K562 (cell line): Measurements from ENCODE around the gene UNC79. TPM values are rescaled to one million over a fixed set of nuclear protein-coding genes. Genes with fewer than 3 reads are reported as not detected.

Experiments
- ATAC-seq: fragments of 200-7000 bp; cut with Tn5 transposase; 3 replicates; pipeline ENCODE4 v1.9.1; 2020; ENCODE audit warnings: moderate library complexity
- BruUV-seq: library from RNA; stranded (reverse); fragments of 400-500 nt; replicated peaks from 2 replicates; lab custom pipeline; 2021; lab: Mats Ljungman, UMichigan
- CTCF ChIA-PET: fragments of 300-600 bp; formaldehyde crosslinking; extraction: SDS; loops from one replicate; lab custom pipeline; 2021; ENCODE audit warnings: low intra/inter-chr PET ratio; lab: Yijun Ruan, JAX
- POLR2A ChIA-PET: fragments of 300-600, 350-650 bp; sonication (Branson Sonifier 250); formaldehyde crosslinking; extraction: SDS; loops from one replicate; lab custom pipeline; 2021; ENCODE audit warnings: antibody characterized with exemption, inconsistent platforms; lab: Yijun Ruan, JAX
- DNase-seq, 4 experiments: peaks; one replicate each; pipeline versions ENCODE4 v3.0.0 to v3.0.0-alpha.2; 2011 to 2018; ENCODE audit warnings: low spot score in 3 of 4, mixed read lengths in 3 of 4; ENCODE audit errors: extremely low read depth in 1 of 4
- FAIRE-seq: peaks from 2 replicates; lab custom pipeline; 2011; peaks lifted over from hg19 to GRCh38; lab: Jason Lieb, UNC
- H2AFZ ChIP-seq: 2 replicates; pipeline ENCODE4 v1.6.0; 2011; ENCODE audit warnings: low read depth, low read length, control low read depth, inconsistent platforms
- H3K27ac ChIP-seq: fragments of 200-600 bp; 3 replicates; pipeline ENCODE4 v1.8.0; 2011; ENCODE audit warnings: low read depth, mild to moderate bottlenecking, control low read depth, inconsistent platforms, low read length, moderate library complexity, mixed read lengths; ENCODE audit errors: extremely low read depth
- H3K27me3 ChIP-seq, 2 experiments: fragments of 300-600 bp in 1 of 2; 2 replicates in 1 of 2; 3 replicates in 1 of 2; pipeline versions ENCODE4 v1.6.0 to v1.8.0; 2011; ENCODE audit warnings: inconsistent platforms in 2 of 2, low read length in 2 of 2, mild to moderate bottlenecking in 1 of 2, mixed read lengths in 1 of 2, moderate library complexity in 1 of 2; ENCODE audit not compliant: control insufficient read depth in 2 of 2, insufficient read depth in 2 of 2
- H3K36me3 ChIP-seq: fragments of 300-600 bp; 3 replicates; pipeline ENCODE4 v1.8.0; 2011; ENCODE audit warnings: mild to moderate bottlenecking, low read length, inconsistent platforms; ENCODE audit not compliant: control insufficient read depth, insufficient read depth
- H3K4me1 ChIP-seq, 2 experiments: fragments of 200-600 bp in 1 of 2; replicated peaks in 1 of 2; 2 replicates in 1 of 2; 3 replicates in 1 of 2; pipeline versions ENCODE4 v1.5.1 to v1.8.0; 2011; ENCODE audit warnings: inconsistent platforms in 2 of 2, low read length in 2 of 2, mild to moderate bottlenecking in 1 of 2, mixed read lengths in 1 of 2, moderate library complexity in 1 of 2; ENCODE audit not compliant: control insufficient read depth in 2 of 2, insufficient read depth in 2 of 2
- H3K4me2 ChIP-seq: 2 replicates; pipeline ENCODE4 v1.6.1; 2011; ENCODE audit warnings: low read length, control low read depth, inconsistent platforms, mixed read lengths; ENCODE audit not compliant: insufficient read depth
- H3K4me3 ChIP-seq: fragments of 200-600 bp; sonication (generic), shearing (Covaris generic); 2 replicates; pipeline ENCODE4 v1.5.1; 2016; ENCODE audit warnings: control low read depth, inconsistent platforms
- H3K79me2 ChIP-seq: fragments of 200-600 bp; 3 replicates; pipeline ENCODE4 v1.8.0; 2011; ENCODE audit warnings: low read length, inconsistent platforms; ENCODE audit not compliant: control insufficient read depth, insufficient read depth
- H3K9ac ChIP-seq, 2 experiments: 2 replicates each; pipeline versions ENCODE4 v1.6.0 to v1.6.1; 2011; ENCODE audit warnings: low read depth in 2 of 2, low read length in 2 of 2, control low read depth in 1 of 2, inconsistent platforms in 1 of 2, mild to moderate bottlenecking in 1 of 2, mixed read lengths in 1 of 2; ENCODE audit not compliant: insufficient read depth in 1 of 2
- H3K9me1 ChIP-seq: one replicate; pipeline ENCODE4 v1.6.0; 2011; ENCODE audit warnings: inconsistent platforms, mild to moderate bottlenecking, low read length, moderate library complexity; ENCODE audit not compliant: control insufficient read depth, insufficient read depth
- H3K9me3 ChIP-seq: replicated peaks from 2 replicates; pipeline ENCODE4 v1.5.1; 2011; ENCODE audit warnings: low read depth, low read length, inconsistent platforms; ENCODE audit not compliant: control insufficient read depth, insufficient read depth
- H4K20me1 ChIP-seq: replicated peaks from 2 replicates; pipeline ENCODE4 v1.6.1; 2011; ENCODE audit warnings: low read length, inconsistent platforms, mixed read lengths; ENCODE audit not compliant: control insufficient read depth, insufficient read depth
- ARNT ChIP-seq, 2 experiments: fragments of 450-650 bp; IDR thresholded peaks; 2 replicates each; pipeline ENCODE4 v1.6.1; 2016; ENCODE audit warnings: mild to moderate bottlenecking in 1 of 2
- MYC ChIP-seq, 2 experiments: fragments of 250-450 bp in 1 of 2; sonication (Bioruptor Pico) in 1 of 2; IDR thresholded peaks; 2 replicates each; pipeline versions ENCODE4 v1.5.1 to v1.6.1; 2012 to 2021; ENCODE audit warnings: low read depth in 2 of 2, borderline replicate concordance in 1 of 2, improper control_type of control experiment in 1 of 2, low read length in 1 of 2, mild to moderate bottlenecking in 1 of 2, moderate library complexity in 1 of 2
- NONO ChIP-seq, 2 experiments: fragments of 200-400 bp in 1 of 2; fragments of 450-650 bp in 1 of 2; formaldehyde crosslinking in 1 of 2; IDR thresholded peaks; 2 replicates each; pipeline ENCODE4 v1.6.1; 2017; ENCODE audit warnings: low read depth in 2 of 2, mild to moderate bottlenecking in 2 of 2, moderate library complexity in 2 of 2, low read length in 1 of 2
- SETDB1 ChIP-seq: IDR thresholded peaks from one replicate; pipeline ENCODE4 v1.6.1; 2012; ENCODE audit warnings: low read length, control low read depth, inconsistent platforms
- TRIM28 ChIP-seq: fragments of 450-650 bp; IDR thresholded peaks from 2 replicates; pipeline ENCODE4 v1.6.1; 2017
- ZBTB40 ChIP-seq, 2 experiments: fragments of 450-650 bp in 1 of 2; sonication (generic) in 1 of 2; formaldehyde crosslinking in 1 of 2; IDR thresholded peaks; 2 replicates each; pipeline versions ENCODE4 v1.7.1 to v1.9.0; 2016 to 2022; ENCODE audit warnings: inconsistent platforms in 1 of 2, mild to moderate bottlenecking in 1 of 2, missing genetic modification reagents in 1 of 2
- WGBS: fragments of 100-300 bp; shearing (Covaris generic); methylation state at CpG from one replicate; pipeline ENCODE4 v1.1.6; 2016; ENCODE audit warnings: low coverage, mixed read lengths; ENCODE audit not compliant: insufficient coverage; ENCODE audit errors: missing lambda C conversion rate; 5-methylcytosine and 5-hydroxymethylcytosine counted together
- in situ Hi-C: fragments of 300-500 bp; cut with MboI; formaldehyde crosslinking; loops from 4 replicates; pipeline ENCODE4 v1.15.0; 2018; ENCODE audit warnings: inconsistent platforms, mixed read lengths
- intact Hi-C: fragments of 100-400 bp; cut with micrococcal nuclease; formaldehyde crosslinking; loops from 2 replicates; pipeline ENCODE4 v1.14.2; 2022
- polyA plus RNA-seq, 8 experiments: library from polyadenylated mRNA; depleted of rRNA in 4 of 8; stranded (reverse) in 5 of 8; unstranded in 3 of 8; fragments of >200 nt; fragmentation: Nextera tagmentation in 2 of 8; fragmentation: Illumina TruSeq in 1 of 8; extraction: Ambion mirVana in 2 of 8; extraction: Trizol in 1 of 8; gene quantifications; 2 replicates each; pipeline versions ENCODE4 v1.2.1 to v1.2.3, GENCODE V29; 2011 to 2014; ENCODE audit warnings: inconsistent platforms in 1 of 8, missing spikeins in 1 of 8
- total RNA-seq, 7 experiments: library from RNA; depleted of rRNA in 6 of 7; stranded (reverse); fragments of >200 nt in 6 of 7; fragmentation: Illumina TruSeq in 2 of 7; extraction: Trizol in 2 of 7; gene quantifications; 2 replicates each; pipeline versions ENCODE4 v1.2.1 to v1.2.3, GENCODE V29; 2011 to 2021; ENCODE audit warnings: low replicate concordance in 1 of 7
- TF ChIP-seq, protein P1 (sequence below): IDR thresholded peaks from 2 replicates; pipeline ENCODE4 v1.6.1; 2011; ENCODE audit warnings: borderline replicate concordance, low read depth, mild to moderate bottlenecking, moderate library complexity, low read length; ENCODE audit not compliant: insufficient read depth, poor library complexity, severe bottlenecking
- TF ChIP-seq, protein P2 (sequence below): fragments of 200-800 bp; sonication (Bioruptor generic); IDR thresholded peaks from 2 replicates; pipeline ENCODE4 v1.6.1; 2017; ENCODE audit warnings: missing genetic modification characterization, missing compliant biosample characterization

Gene UNC79
- total and polyA plus RNA-seq, 9 of the 15 experiments (the other 6 are each of a cell fraction or from before 2014, with no cell fraction given) = under 0.01 to 0.04 (median 0.01) TPM; not detected in 6

- ChIA-PET CTCF (no interaction called here), POLR2A (no interaction called here)
- Histone ChIP-seq H3K4me1 (no peaks in the 10 kb centered on the region), H2AFZ (no peak overlapping the region), H3K36me3 (no peaks in the 10 kb centered on the region), H3K9me3 (no peaks in the 10 kb centered on the region), H4K20me1 (no peaks in the 10 kb centered on the region), H3K9ac (no peak overlapping the region), H3K79me2 (no peaks in the 10 kb centered on the region), H3K9me1 (no peaks in the 10 kb centered on the region), H3K4me2 (no peak overlapping the region), H3K4me3 (no peak overlapping the region), H3K27me3 (peaks cover 0 to 28% of the 10 kb centered on the region in 2 experiments; a peak in 2 of 5 replicates), H3K27ac (no peak overlapping the region)
- FAIRE-seq (no peak), DNase-seq (no peak), ATAC-seq (no peak)
- WGBS = 5% methylated on average over 4 of the region's 8 CpGs
- intact Hi-C loops = no loop called here
- no TSS peak for BruUV-seq
- in situ Hi-C loops = no loop called here
- TF ChIP-seq MYC (IDR thresholded peaks at IDR 0.05; ENCODE audit: low read depth, low read length) (no peak), MYC (CRISPR knock-in tag; IDR thresholded peaks at IDR 0.05; ENCODE audit: borderline replicate concordance, low read depth) (no peak), ZBTB40 (IDR thresholded peaks at IDR 0.05) (no peak), ZBTB40 (CRISPR knock-in tag; IDR thresholded peaks at IDR 0.05) (no peak), SETDB1 (no peak), NONO (IDR thresholded peaks at IDR 0.05; ENCODE audit: low read depth in 2 of 2, low read length in 1 of 2) (no peak), ARNT (IDR thresholded peaks at IDR 0.05) (no peak), TRIM28 (no peak)
- TF ChIP-seq, protein P1, sequence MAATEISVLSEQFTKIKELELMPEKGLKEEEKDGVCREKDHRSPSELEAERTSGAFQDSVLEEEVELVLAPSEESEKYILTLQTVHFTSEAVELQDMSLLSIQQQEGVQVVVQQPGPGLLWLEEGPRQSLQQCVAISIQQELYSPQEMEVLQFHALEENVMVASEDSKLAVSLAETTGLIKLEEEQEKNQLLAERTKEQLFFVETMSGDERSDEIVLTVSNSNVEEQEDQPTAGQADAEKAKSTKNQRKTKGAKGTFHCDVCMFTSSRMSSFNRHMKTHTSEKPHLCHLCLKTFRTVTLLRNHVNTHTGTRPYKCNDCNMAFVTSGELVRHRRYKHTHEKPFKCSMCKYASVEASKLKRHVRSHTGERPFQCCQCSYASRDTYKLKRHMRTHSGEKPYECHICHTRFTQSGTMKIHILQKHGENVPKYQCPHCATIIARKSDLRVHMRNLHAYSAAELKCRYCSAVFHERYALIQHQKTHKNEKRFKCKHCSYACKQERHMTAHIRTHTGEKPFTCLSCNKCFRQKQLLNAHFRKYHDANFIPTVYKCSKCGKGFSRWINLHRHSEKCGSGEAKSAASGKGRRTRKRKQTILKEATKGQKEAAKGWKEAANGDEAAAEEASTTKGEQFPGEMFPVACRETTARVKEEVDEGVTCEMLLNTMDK = no peak
- TF ChIP-seq, protein P2, sequence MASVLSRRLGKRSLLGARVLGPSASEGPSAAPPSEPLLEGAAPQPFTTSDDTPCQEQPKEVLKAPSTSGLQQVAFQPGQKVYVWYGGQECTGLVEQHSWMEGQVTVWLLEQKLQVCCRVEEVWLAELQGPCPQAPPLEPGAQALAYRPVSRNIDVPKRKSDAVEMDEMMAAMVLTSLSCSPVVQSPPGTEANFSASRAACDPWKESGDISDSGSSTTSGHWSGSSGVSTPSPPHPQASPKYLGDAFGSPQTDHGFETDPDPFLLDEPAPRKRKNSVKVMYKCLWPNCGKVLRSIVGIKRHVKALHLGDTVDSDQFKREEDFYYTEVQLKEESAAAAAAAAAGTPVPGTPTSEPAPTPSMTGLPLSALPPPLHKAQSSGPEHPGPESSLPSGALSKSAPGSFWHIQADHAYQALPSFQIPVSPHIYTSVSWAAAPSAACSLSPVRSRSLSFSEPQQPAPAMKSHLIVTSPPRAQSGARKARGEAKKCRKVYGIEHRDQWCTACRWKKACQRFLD = no peak
Measured at GRCh38 chr14:93744876-93745275, 314.1 kb downstream of the UNC79 start.
